ENCODE measurements around the gene LCP2.

The LCP2 gene

DNA sequence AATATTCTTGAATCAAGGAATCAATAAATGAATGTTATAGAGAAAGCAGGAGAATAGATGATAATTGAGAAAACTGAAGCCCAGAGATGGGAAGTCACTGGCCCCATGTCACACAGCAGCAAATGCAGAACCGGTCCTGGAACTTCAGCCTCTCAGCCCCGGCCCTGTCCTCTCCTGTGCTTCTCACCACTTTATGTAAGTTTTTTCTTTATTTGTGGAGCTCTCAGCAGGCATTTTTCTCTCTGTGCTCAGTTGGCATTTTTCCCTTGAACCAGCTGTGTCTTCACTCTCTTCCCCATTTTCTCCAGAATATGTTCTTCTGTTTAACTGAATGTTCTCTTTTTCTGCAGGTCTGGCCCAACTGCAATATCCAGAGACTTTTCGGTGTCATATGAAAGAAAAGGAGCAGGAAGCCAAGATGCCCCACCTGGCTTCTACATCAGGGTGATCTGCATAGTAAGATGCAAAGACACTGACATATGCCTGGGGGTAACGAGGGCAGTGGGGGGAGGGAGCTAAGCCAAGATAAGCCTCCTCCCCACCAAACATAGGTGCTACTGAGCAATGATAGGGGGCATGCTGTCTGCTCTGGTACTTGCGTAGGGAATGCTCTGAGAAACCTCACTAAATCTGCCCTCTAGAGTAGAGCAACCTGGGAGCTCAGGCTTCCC lies 12.8 kb upstream of the LCP2 start:
- no peaks in the 10 kb centered on the region for H3K27me3 Mint-ChIP-seq
- H3K27ac Mint-ChIP-seq = peak overlapping the region; percentile 37
- peaks cover 1% of the 10 kb centered on the region for H3K36me3 Mint-ChIP-seq (ENCODE audit: low read depth)
- DNase-seq (no peak), ATAC-seq (no peak)
- H3K4me1 Mint-ChIP-seq = peaks cover 80% of the 10 kb centered on the region
- H3K9me3 Mint-ChIP-seq = no peaks in the 10 kb centered on the region
- peak overlapping the region; percentile 1 for H3K4me3 Mint-ChIP-seq

- Mint-ChIP-seq H3K36me3 (ENCODE audit: low read depth) (peaks cover 1% of the 10 kb centered on the region), H3K27ac (no peak overlapping the region), H3K27me3 (no peaks in the 10 kb centered on the region), H3K4me3 (no peak overlapping the region), H3K9me3 (no peaks in the 10 kb centered on the region), H3K4me1 (peaks cover 86% of the 10 kb centered on the region)
- no peak for DNase-seq
- ATAC-seq = no peak
Measured at GRCh38 chr5:170308686-170309085, 11.1 kb upstream of the LCP2 start.

GRCh38 chr5:170307575-170308465 lies 10.2 kb upstream of the LCP2 start:
- H3K27ac Mint-ChIP-seq = no peak overlapping the region
- peaks cover 1% of the 10 kb centered on the region for H3K36me3 Mint-ChIP-seq (ENCODE audit: low read depth)
- H3K27me3 Mint-ChIP-seq = no peaks in the 10 kb centered on the region
- H3K9me3 Mint-ChIP-seq = no peaks in the 10 kb centered on the region
- DNase-seq = no peak
- ATAC-seq = no peak
- no peak overlapping the region for H3K4me3 Mint-ChIP-seq
- H3K4me1 Mint-ChIP-seq = peaks cover 86% of the 10 kb centered on the region

DNA sequence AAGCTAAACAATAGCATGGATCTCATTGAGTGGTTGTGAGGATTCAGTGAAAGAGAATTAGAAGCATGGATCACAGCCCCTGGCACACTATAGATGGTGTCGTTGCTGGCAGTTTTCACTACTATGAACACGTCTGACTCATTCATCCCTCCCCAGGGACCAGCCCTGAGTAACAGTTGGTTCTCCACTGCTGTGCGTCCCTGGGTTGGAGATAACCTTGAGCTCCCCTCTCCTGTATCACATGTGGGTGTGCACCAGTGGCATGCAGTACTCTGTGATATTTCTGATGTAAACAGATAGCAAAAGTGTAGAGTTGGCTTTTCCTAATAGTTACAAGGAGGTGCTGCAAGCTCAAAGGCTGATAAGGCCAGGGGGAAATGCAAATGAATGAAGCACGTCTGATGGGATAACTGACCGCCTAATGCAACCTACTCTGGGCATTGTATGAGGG lies 8.8 kb upstream of the LCP2 start:
- Mint-ChIP-seq H3K27ac (peak overlapping the region; percentile 3), H3K4me3 (no peak overlapping the region), H3K36me3 (ENCODE audit: low read depth) (peaks cover 1% of the 10 kb centered on the region), H3K27me3 (no peaks in the 10 kb centered on the region), H3K4me1 (peaks cover 86% of the 10 kb centered on the region), H3K9me3 (no peaks in the 10 kb centered on the region)
- ATAC-seq = peak; percentile 82
- no peak for DNase-seq

DNA sequence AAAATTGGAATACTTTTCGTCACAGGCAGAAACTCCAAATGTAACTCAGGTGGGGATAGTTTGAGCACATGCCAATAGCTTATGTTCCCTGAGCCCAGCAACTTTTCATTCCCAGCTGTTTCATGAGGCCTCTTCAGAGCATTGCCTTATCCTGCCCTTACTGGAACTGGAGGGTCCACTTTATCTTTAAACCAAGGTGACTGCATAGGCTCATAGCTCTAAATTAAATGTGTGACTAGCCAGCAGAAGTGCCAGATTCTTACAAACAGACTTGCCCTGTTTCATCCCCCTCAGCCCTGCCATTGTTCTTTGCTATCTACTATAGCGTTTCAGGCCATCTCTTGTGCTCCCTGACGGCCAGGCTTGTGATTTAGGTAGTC lies 8.1 kb upstream of the LCP2 start:
- DNase-seq (no peak), ATAC-seq (no peak)
- Mint-ChIP-seq H3K27ac (no peak overlapping the region), H3K36me3 (ENCODE audit: low read depth) (peaks cover 1% of the 10 kb centered on the region), H3K4me3 (no peak overlapping the region), H3K9me3 (no peaks in the 10 kb centered on the region), H3K4me1 (peaks cover 85% of the 10 kb centered on the region), H3K27me3 (no peaks in the 10 kb centered on the region)

DNA sequence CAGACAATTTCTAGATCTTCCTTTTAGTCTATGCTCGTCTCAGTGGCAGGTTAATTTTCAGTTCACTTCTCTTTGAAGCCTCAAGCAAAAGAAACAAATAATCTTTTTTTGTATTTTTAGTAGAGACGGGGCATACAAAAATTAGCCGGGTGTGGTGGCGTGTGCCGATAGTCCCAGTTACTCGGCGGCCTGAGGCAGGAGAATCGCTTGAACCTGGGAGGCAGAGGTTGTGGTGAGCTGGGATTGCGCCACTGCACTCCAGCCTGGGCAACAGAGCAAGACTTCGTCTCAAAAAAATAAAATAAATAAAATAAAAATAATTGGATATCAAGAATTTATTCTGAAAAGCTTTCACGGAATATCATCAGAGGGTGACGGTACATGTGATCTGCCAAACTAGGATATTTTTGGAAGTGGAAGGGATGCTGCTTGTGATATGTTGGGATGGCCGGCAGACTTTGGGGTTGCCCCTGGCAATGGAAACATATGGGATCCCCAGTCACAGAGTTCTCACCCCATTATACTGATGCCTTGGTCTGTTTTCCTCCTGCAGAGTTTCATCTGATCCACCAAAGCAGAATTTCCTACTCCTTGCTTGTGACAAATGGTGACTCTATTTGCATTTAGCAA lies 7.6 kb upstream of the LCP2 start:
- no peaks in the 10 kb centered on the region for H3K27me3 Mint-ChIP-seq
- no peaks in the 10 kb centered on the region for H3K36me3 Mint-ChIP-seq (ENCODE audit: low read depth)
- H3K27ac Mint-ChIP-seq = no peak overlapping the region
- ATAC-seq (no peak), DNase-seq (no peak)
- H3K4me3 Mint-ChIP-seq = no peak overlapping the region
- peaks cover 85% of the 10 kb centered on the region for H3K4me1 Mint-ChIP-seq
- H3K9me3 Mint-ChIP-seq = no peaks in the 10 kb centered on the region

DNA sequence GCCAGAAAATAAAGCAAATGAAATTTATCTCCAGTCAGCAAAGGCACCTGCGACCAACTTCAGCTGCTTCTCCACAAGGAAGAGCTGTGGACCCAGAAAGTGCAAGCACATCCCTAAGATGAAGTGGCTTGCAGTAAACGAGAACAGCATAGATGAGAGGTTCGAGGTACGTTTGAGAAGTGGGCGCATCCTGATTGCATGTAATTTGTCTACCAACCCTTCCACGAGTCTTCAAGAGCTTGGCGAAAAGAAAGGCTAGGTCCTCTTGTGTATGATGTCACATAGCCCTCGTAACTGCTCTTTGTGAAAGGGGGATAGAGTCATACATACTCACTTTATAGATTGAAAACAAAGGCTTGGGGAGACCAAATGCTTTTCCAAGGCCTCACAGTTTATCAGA lies 6.0 kb upstream of the LCP2 start:
- no peaks in the 10 kb centered on the region for H3K9me3 Mint-ChIP-seq
- peaks cover 90% of the 10 kb centered on the region for H3K4me1 Mint-ChIP-seq
- H3K27ac Mint-ChIP-seq = peak overlapping the region; percentile 97
- H3K4me3 Mint-ChIP-seq = peak overlapping the region; percentile 81
- no peak for ATAC-seq
- no peaks in the 10 kb centered on the region for H3K27me3 Mint-ChIP-seq
- DNase-seq = no peak
- H3K36me3 Mint-ChIP-seq (ENCODE audit: low read depth) = no peaks in the 10 kb centered on the region

DNA sequence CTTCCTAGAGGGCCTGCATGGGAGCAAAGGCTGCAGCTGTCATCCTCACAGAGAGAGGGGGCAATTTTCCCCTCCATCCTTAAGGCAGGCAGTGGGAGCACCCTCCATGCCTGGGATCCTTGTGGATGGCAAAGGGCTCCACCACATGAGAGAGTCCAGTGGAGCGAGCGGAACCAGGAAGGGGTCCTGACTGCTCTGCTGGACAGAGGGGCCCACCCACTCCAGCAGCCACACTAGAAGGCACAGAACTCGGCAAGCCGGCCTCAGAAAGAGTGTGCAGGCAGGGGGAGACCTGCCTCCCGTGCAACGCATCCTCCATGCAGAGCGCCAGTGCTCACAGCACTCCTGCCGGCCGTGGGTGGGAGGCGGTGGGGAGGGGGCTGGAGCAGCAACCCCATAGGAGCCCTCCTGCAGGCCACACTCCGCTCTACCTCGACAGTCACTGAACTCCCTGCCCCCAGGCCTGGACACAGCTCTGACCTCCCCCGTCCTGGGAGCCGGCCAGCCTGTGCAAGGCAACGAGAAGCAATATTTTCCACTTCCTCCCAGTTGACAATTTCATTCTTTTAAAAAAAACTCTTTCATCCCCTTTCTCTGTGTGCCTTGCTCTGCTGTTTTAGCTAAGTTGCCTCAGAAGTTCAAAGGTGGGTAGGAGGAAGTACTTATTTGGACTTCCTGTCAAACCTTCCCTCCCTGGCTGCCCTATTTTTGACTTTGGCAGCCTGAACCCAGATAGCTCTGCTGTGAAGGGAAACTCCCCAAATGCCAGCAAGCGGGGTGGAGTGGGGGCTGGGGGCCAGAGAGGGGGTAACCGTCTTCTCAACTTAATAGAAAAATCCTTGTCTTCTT lies 5.3 kb upstream of the LCP2 start:
- Mint-ChIP-seq H3K27me3 (no peaks in the 10 kb centered on the region), H3K4me3 (peak overlapping the region; percentile 81), H3K9me3 (no peaks in the 10 kb centered on the region), H3K36me3 (ENCODE audit: low read depth) (no peaks in the 10 kb centered on the region), H3K27ac (peak overlapping the region; percentile 97), H3K4me1 (peaks cover 94% of the 10 kb centered on the region)
- DNase-seq = peak; percentile 59
- peak; percentile 80 for ATAC-seq

GRCh38 chr5:170301981-170302652 lies 4.5 kb upstream of the LCP2 start:
- Mint-ChIP-seq H3K4me1 (peaks cover 92% of the 10 kb centered on the region), H3K9me3 (no peaks in the 10 kb centered on the region), H3K4me3 (peak overlapping the region; percentile 81), H3K36me3 (ENCODE audit: low read depth) (peaks cover 3% of the 10 kb centered on the region), H3K27ac (peak overlapping the region; percentile 97), H3K27me3 (no peaks in the 10 kb centered on the region)
- no peak for DNase-seq
- ATAC-seq = no peak

GRCh38 chr5:170301149-170301548 lies 3.6 kb upstream of the LCP2 start:
- Mint-ChIP-seq H3K9me3 (no peaks in the 10 kb centered on the region), H3K36me3 (ENCODE audit: low read depth) (peaks cover 10% of the 10 kb centered on the region), H3K27ac (peak overlapping the region; percentile 68), H3K4me1 (peaks cover 87% of the 10 kb centered on the region), H3K4me3 (no peak overlapping the region), H3K27me3 (no peaks in the 10 kb centered on the region)
- ATAC-seq (no peak), DNase-seq (no peak)

GRCh38 chr5:170300361-170301013 lies 2.9 kb upstream of the LCP2 start:
- DNase-seq (no peak), ATAC-seq (no peak)
- peak overlapping the region; percentile 64 for H3K27ac Mint-ChIP-seq
- H3K9me3 Mint-ChIP-seq = no peaks in the 10 kb centered on the region
- no peak overlapping the region for H3K4me3 Mint-ChIP-seq
- no peaks in the 10 kb centered on the region for H3K27me3 Mint-ChIP-seq
- H3K4me1 Mint-ChIP-seq = peaks cover 81% of the 10 kb centered on the region
- H3K36me3 Mint-ChIP-seq (ENCODE audit: low read depth) = peaks cover 17% of the 10 kb centered on the region

DNA sequence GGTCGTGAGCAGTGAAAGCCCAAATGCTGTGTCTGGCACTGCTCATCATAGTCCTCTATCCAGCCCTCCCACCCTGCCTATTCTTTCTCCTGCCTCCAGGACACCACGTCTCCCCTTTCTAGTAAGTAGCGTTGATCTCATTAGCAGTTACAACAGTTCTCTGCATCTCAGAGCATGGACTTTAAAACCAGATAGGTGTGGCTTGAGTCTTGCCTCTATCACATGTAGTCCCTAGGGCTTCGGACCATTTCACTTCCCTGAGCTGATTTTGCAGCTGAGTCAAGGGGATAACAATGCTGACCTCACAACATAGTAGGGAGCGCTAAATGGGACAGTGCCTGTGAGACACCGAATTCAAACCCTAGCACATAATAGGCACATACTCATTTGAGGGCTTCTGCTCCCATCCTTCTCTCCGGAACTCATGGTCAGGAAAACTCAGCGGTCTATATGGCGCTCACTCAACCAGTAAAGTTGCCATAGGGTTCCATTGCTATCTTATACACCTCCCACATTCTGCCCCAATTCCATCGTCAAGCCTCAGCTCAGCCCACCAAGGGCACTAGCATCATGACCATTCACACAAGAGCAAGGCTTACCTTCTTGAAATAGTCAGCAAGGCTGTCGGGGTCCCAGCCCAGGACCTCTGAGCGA lies 515 bp downstream of the LCP2 start:
- DNase-seq = no peak
- peaks cover 79% of the 10 kb centered on the region for H3K4me1 Mint-ChIP-seq
- peak overlapping the region; percentile 94 for H3K27ac Mint-ChIP-seq
- H3K9me3 Mint-ChIP-seq = no peaks in the 10 kb centered on the region
- H3K27me3 Mint-ChIP-seq = no peaks in the 10 kb centered on the region
- H3K4me3 Mint-ChIP-seq = peak overlapping the region; percentile 99
- no peak for ATAC-seq
- H3K36me3 Mint-ChIP-seq (ENCODE audit: low read depth) = peaks cover 45% of the 10 kb centered on the region
